ENCODE data around the gene ARL6IP5.

ARL6IP5 gene, protein sequence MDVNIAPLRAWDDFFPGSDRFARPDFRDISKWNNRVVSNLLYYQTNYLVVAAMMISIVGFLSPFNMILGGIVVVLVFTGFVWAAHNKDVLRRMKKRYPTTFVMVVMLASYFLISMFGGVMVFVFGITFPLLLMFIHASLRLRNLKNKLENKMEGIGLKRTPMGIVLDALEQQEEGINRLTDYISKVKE

DNA sequence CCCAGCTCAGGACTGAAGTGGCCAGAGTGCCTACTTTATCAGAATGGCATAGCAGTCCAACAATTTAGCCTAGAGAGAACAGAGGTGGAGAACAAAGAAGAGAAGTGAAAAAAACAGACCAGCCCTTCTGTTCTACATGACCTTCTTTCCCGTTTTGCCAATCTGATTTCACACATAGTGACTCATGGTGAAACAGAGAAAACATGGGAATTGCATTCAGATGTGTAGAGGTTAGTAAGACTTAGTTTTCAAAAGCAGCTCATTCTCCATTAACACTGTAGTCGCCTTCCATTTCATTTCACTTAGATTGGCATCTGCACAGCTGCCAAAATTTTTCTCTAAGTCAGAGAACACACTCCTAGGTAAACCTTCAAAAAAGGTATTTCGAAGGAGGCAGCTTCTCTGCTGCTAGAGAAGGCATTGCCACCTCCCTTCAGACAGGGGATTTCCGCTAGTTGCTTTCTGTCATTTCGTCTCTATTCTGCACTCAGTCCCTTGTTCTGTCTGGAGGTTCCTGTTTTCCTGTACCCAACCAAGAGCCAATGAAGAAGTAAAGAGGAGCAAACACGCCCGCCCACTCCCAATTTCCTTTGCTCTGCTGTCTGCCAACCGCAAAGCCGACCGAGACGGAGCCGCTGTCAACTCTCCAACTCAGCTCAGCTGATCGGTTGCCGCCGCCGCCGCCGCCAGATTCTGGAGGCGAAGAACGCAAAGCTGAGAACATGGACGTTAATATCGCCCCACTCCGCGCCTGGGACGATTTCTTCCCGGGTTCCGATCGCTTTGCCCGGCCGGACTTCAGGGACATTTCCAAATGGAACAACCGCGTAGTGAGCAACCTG is at the start of gene ARL6IP5:
ARL6IP5 (plus strand) TSS at position 612 of the 842 bp plus-strand sequence; CDS start at position 723, 111 bp downstream.
- peak; percentile 97 for DNase-seq

DNA sequence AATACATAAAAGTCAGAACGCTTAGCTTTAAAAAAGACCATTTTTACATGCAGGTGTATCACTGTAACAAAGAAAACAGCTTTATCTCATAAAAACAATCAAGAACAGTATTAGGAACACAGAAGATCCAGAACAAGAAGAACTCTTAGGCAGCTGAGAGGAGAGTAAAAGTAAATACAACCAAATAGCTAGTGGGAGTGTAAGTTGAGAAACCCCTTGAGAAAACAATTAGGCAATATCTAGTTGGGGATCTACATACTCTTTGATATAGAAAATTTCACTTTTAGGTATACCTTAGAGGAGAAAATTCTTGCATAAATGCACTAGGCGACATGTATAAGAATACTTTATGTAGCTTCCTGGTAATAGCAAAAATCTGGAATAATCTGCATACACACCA is 40.1 kb upstream of the ARL6IP5 start:
- no peak for DNase-seq

DNA sequence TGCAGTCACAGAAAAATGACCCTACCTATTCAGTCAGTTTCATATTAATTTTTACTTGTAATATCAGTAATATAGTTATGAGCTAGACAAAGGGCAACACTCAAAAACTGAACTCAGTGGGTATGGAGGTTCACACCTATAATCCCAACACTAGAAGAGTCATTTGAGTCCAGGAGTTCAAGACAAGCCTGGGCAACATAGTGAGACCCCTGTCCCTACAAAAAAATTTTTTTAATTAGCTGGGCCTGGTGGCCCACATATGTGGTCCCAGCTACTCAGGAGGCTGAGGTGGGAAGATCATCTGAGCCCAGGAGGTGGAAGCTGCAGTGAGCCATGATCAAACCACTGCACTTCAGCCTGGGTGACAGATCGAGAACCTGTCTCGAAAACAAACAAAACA is 35.7 kb upstream of the ARL6IP5 start:
- DNase-seq, result no peak

DNA sequence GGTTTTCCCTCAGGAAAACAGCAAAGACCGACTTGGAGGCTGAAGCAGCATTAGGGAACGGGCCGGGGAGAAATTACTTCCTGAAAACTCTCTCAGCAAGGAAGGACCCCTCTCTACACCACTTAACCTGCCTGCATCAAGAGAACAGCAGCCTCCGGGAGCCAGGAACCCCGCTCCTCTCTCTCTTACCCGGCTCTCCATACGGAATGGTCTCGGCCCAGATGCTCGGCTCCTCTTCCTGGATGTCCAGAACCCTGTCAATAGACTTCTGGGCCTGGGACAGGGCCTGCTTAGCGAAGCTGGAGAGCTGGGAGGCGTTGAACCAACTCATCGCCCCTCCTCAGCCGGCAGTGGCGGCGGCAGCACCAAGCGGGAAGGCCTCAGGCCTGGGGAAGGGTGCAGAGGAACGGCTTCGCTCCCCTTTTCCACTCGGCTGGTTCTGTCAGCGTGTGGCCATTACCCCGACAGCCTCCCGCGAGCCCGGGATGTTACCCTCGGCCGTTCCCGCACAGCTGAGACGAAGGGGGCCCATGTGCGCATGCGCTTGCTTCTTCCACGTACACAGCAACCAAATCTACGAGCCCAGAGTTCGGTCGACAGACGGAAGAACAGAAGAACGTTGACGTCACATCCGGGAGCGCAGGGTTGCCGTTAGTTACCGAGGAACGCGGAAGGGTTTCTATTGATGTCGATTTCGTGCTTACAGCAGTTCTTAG is 32.8 kb upstream of the ARL6IP5 start, which contains the start of gene TMF1:
TMF1 (minus strand) TSS at position 578 of the 716 bp plus-strand sequence; CDS start at position 331, 247 bp downstream.
- peak; percentile 100 for DNase-seq

DNA sequence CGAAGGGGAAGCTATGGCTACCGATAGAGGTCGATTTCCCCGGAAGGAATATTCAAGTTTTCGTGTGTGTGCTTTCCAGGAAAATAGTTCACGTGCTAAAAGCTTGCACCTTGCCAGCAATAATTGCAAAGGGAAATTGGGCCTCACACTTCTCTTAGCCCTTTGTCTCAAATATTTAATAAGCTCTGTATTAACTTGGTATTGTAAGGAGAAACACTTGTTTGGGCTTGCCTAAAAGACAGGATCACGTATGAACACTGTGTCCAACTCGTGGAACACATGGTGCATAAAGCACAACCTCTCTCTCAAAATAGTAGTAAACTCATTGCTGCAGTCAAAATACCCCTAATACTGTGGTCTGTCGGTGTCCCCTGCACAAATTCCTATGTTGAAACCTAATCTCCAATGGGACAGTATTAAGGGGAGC is 32.3 kb upstream of the ARL6IP5 start:
- DNase-seq, result no peak

DNA sequence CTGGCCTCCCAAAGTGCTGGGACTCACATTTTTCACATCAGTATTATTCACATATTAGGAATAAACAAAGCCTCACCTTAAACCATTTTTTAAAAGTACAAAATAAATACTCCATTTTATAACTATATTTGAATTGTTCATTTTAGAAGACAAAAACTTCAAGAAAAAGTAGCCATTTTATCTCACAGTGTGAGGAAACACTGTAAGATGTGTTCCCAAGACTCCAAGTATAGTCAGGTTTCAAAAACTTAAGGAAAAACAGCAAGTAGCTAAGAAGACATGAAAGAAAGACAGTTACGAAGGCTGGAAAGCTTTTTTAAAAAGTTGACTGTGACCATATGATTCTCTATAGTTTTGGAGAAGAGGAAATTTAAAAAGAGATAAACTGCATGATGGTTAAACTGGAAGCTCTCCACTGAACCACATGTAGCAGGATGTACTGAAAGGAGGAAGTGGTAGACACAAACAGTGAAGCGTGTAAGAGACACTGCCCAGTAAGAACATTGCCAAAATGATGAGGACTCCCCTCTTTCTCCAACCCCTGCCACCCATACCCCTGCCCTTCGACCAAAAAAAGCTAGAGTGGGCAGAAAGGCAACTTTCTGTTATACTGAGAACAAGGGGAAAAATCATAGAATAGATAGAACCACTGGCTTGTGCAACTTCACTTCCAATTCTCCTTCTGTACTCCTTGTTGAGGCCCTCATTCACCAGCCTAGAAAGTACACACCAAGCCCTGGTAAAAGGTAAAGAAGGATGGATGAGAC is 26.4 kb upstream of the ARL6IP5 start:
- no peak for DNase-seq

DNA sequence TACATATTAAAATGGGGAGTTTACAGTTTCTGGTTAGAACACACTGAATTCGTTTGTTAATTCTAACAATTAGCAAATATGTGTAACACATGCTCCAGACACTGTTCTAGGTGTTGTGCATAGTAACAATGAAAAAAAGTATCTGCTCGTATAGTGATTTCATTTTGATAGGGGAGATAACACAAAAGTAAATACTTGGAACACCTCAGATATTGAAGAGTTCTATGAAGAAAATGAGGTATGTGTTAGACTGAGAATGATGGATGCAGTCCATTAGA is 25.9 kb upstream of the ARL6IP5 start:
- no peak for DNase-seq

DNA sequence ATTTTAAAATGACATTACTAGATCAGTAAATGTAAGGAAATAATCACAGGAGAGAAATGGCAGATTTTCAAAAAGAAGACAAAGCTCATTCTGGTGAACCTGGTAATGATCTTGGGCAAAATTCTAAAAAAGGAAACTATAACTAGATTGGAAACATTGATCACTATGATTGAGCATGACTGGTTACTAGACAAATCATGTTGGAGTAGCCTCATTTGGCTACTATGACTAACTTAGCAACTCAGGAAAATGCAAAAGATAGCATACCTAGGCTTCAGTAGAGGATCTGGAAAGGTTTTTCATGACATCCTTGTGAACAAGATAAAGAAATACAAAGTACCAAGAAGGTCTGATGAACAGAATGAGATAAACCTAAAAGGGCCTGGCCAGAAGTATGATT is 25.0 kb upstream of the ARL6IP5 start:
- no peak for DNase-seq

DNA sequence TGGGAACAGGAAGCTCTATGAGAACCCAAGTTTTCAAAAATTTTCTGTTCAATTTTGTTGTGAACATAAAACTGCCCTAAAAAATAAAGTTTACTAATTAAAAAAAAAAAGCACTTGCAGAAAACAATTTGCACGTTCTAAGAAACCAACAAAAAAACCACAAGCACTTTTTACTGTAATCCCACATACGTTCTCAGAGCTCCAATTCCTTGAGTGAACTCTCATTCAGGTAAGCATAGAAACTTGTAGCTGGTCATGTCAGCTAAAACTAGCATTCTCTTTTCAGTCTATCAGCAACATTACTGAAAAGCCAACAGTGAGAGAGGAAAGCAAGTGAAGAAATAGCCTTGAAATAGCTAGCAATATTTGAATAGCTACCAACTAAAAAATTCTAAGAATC is 21.1 kb upstream of the ARL6IP5 start:
- no peak for DNase-seq

DNA sequence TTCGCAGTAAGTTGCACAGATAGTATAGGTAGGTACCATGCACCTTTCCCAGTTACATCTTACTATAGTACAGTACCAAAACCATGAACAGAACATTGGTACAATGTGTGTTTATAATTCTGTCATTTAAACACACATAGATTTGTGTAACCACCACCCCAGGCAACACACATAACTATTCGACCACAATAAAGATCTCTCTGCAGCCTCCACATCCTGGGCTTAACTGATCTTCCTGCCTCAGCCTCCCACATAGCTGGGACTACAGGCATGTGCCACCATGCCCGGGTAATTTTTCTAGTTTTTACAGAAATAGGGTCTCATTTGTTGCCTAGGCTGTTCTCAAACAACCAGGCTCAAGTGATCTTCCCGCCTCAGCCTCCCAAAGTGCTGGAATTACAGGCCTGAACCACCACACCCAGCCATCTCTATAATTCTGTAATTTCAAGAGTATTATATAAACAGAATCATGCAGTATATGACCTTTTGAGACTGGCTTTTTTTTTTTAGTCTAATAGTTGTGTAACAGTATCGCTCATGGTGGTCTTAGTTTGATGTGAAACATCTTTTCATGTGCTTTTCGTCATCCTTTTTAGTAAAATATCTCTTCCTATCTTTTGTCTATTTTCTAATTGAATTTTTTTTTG is 19.3 kb upstream of the ARL6IP5 start:
- DNase-seq, result no peak

DNA sequence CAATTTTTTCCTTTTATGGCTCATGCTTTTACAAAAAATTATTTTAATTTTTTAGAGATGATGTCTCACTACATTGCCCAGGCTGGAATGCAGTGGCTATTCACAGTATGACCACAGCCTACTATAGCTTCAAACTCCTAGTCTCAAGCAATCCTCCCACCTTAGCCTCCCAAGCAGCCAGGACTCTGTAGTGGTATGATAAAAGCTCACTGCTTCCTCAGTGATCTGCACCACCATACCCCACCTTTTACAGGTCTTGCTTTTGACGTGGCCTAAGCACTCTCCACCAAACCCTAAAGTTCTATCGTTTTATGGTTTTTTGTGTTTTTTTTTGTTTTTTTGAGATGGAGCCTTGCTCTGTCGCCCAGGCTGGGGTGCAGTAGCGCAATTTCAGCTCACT is 18.6 kb upstream of the ARL6IP5 start:
- no peak for DNase-seq

DNA sequence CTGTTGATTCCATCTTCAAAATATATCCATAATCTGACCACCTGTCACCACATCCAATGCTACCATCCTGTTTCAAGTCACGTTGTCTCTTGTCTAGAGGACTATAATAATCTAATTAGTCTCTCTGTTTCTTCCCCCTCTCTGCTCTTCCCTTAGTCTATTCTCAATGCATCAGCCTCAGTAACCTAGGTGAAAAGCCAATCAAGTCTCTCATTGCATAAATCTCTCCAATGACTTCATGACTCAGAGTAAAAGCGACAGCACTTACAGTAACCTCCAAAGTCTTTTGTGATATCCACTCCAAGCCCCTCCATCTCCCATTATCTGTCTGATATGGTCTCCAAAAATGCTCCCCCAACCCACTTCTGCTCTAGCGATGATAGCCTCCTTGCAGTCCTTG is 11.8 kb upstream of the ARL6IP5 start:
- no peak for DNase-seq

DNA sequence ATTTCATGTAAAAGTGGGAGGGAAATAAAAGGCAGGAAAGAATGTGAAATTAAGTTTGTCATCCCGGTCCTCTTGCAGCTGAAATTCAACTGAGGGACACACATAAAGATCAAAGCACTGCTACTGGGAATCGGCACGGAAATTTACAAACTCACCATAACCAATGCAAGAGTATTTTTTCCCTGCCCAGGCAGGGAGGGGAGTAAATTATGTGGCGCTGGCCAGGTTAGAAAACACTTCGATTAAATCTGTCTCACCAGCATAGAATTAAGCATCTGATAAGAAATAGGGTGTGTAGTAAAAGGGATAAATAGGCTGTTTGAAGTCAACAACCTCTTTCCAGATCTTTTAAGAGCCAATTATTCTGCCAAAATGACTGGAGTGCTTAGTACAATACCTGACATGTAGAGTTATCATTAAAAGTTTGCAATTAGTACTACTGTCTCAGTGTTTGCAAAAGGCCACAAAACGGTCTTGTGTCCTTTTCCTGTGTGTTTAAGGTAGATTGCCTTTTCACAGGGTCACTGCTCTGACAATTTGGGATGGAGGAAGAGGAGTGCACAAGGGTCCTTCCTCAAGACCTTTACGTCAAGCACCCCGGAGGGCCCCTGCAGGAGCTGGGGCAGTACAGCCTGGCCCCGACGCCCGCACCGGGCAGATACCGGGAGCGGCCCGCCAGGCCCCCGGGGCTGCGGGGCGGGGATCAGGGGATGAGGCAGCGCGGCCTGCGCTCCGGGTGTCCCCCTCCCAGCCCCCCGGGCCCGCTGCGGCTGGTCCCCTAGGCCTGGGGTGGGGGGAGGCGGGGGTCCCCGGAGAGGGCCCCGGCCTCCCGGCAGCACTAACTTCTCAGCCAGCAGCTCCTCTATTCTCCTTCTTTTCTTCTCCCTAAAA is 5.2 kb upstream of the ARL6IP5 start:
- DNase-seq, result no peak

DNA sequence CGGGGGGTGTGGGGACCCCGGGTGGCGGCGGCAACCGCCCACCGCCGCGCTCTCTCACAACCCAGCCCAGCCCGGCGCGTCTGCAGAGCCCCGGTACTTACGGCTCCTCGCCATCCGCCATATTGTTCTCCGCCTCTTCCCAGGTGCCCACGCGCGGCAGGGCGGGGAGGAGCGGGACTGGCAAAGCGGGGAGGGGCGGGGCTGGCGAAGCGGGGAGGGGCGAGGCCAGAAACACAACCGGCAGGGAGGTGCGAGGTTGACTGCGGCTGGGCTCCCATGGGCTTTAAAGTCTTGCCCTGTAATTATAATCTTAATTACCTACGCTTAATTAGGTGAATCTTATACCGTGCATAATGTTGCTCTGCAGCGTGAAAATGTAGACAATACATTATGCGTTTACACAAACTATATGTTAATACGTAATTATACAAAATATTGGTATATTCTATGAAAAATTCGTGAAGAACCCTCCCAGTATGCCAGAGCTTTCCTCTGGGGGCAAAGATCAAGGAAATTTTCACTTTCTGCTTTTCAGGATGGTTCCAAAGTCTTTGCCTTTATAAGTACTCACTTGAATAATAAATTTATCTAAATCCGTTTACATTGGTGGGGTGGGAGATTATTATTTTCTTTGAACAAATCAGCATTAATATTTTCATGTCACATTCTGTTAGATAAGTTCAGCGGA is 4.4 kb upstream of the ARL6IP5 start, which contains the start of gene UBA3:
UBA3 (minus strand) TSS at position 133 of the 688 bp plus-strand sequence; CDS start at position 121, 12 bp downstream.
- DNase-seq, result peak; percentile 95

DNA sequence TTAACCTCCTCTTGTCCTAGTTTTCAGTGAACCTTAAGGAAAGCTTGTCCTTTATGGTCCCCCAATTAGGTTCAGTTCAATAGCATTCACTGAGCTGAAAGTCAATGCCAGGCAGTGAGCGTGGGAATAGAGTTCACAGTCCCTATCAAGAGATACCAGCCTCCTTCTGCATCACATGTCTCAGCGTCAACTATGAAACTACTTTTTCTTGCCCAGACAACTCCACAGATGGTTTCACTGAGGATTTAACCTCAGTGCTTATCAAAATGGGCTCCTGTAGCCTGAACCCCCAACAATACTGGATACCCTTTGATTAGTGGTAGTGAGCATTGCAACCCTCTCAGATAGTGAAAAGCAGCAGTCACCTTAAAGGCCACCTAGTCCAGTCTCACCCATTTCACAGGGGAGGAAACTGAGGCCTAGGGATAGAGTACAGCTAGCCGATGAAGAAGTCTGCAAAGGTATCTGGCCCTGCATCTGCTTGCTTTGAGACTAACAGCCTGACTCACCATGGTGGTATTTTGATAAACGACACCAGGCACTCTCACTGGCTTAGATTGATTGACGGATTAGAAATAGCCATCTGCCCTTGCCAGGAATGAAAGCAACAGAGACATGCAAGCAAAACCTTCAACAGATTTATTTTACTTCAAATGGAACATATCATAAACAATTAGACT is 3.0 kb upstream of the ARL6IP5 start:
- DNase-seq, result no peak

DNA sequence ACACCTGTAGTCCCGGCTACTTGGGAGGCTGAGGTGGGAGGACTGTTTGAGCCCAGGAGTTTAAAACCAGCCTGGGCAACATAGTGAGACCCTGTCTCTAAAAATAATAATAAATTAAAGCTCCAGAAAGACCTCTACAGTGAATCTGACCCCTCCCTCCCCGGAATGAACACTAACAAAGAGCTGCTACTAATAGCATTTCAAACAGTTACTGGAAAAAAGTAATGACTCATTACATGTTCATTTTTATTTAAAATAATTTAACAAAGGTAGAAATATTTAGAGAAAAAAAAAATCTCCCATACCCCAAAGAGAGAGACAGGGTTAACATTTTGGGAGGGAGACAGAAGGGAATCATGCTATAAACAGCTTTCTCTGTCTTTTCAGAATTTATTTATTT is 2.4 kb upstream of the ARL6IP5 start:
- DNase-seq, result no peak

DNA sequence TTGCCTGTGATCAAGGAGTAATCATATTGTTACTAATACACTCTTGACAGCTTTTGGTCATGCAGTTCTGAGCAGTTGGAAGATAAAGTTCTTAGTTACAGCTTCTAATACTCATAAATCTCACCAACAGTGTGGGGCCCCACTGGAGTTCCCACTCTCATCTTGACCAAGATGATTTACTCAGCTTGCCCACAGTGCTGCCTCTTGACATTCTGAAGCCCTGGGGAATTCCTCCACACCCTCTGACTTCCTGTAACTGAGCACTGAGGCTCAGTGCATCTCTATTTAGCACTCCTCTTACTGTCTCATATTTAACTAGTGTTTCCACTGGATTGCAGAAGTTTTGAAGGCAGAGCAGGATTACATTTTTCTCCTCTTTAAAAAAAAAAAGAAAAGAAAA is 1.9 kb upstream of the ARL6IP5 start:
- DNase-seq, result peak; percentile 96

DNA sequence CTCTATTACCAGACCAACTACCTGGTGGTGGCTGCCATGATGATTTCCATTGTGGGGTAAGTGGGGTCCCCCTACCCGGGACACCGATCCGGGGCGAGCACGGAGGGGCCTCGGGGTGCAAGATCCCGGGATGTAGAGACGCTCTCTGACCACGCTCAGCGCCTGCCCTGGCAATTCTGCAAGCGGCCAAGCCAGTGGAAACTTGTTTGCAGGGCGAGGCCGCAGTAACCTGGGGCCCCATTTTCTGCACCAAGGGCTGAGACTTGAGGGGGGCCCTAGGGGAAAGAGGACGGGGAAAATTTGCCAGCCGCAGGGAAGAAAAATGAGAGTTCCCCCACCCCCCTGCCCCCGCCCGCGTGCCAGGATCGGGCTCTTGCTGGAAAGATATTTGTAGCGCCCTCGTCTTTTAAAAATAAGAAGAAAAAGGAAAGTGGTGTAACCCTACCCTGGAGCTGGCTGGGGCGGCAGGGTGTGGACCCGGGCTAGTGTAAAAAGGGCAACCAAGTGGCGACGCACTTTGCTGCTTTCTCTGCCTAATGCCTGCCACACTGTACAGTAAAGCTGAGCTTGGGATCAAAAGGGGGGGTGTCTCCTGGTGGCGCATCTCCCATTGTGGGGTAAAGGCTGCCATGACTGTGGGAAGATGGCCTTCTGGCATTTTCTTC is 563 bp downstream of the ARL6IP5 start:
- peak; percentile 33 for DNase-seq
